Hematopoietic multipotent progenitor cell treated with erythropoietin and hydrocortisone succinate and interleukin-3 and kit ligand, for 6 days (in vitro differentiated cells): ENCODE data around the gene FCGR2B.
"Not testable (repeated sequence)": the region's sequence is repeated elsewhere in the genome, so short reads cannot be mapped to it uniquely, and the experiment has no call there.

Experiments
- DNase-seq: peaks from one replicate; pipeline ENCODE4 v3.0.0-alpha.2; 2015

The FCGR2B gene

DNA sequence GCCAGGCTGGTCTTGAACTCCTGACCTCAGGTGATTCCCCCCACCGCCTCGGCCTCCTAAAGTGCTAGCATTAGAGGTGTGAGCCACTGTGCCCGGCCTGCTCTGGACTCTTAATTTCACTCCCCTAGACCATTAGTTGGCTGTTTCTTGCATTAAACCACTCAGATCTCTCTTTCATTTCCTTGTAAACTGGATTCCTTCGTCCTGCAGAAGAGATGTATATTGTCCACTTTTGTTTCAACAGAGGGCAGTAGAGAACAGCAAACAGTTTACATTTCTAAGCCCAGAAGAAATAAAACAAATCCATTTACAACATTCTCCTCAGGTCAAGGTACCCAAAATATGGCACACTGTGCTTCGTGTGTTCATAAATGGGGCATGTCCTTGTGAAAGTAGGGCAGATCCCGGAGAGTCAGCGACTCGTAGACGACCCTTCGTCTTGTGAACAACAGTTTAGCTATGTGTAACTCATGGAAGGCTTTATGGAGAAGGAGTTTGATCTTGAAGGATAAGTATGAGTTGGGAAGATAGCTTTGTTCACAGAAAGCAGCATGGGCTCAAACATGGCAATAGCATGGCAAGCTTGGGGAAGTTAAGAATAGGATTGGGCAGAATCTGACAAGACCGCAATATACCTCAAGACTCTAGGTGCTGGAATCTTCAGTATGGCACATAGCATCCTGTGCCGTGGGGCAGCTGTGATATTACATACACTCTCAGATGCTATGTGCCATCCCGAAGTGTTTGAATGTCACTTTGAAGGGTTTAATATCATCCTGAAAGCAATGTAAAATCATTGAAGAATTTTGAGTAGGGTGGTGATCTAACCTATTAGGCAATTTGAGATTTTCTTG lies 15.2 kb upstream of the FCGR2B start:
- DNase-seq = peak; percentile 68

DNA sequence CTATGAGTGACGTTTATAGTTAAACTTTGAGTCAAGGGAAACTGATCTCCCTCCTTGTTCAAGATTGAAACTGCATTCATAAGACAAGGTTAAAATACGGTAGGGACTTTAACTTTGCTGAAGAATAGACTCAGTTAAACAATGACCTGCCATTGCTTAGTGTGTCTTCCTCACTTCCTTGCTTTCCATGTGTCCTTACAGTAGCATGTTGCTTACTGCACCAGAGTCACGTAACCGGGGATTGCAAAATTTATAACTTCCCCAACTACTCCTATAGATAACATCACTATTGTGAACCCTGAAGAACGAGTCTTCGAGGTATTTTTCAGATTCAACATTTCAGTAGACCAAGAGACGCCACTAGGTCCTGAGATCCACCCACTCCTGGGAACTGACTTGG lies 9.4 kb upstream of the FCGR2B start:
- not testable (repeated sequence) for DNase-seq

DNA sequence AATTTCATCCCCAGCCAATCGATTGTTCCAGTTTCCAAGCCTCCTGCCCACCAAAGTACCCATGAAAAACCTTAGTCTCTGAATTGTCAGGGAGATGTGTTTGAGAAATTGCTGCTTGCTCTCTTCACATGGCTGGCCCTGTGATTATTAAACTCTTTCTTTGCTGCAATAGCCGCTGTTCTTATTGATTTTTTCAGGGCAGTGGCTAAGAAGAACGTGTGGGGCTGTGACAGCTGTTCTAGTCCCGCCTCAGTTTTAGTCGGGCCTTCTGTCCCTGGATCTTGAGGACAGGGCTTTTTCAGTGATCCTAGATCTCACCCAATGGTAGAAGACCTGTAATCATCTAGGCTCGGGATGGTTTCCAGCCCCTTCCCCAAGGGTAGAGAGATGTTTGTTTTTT lies 9.0 kb upstream of the FCGR2B start:
- not testable (repeated sequence) for DNase-seq

DNA sequence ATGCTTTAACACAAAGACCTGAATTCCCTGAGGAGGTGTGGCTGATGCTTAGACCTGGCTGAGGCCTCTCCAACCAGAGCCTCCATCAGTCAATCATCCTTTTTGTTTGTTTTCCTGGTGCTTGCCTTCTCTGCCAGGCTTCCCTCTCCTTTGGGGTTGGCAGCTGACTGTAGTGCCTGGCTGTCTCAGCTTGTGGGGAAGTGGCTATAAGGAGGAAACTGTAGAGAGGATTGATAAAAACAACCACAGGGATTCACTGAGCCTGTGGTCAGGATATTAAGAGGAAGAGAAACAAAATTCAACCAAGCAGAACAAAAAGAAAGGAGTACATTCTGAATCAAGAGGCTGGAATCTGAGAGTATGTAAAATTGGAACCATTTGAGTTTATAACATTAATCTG lies 4.4 kb upstream of the FCGR2B start:
- not testable (repeated sequence) for DNase-seq

DNA sequence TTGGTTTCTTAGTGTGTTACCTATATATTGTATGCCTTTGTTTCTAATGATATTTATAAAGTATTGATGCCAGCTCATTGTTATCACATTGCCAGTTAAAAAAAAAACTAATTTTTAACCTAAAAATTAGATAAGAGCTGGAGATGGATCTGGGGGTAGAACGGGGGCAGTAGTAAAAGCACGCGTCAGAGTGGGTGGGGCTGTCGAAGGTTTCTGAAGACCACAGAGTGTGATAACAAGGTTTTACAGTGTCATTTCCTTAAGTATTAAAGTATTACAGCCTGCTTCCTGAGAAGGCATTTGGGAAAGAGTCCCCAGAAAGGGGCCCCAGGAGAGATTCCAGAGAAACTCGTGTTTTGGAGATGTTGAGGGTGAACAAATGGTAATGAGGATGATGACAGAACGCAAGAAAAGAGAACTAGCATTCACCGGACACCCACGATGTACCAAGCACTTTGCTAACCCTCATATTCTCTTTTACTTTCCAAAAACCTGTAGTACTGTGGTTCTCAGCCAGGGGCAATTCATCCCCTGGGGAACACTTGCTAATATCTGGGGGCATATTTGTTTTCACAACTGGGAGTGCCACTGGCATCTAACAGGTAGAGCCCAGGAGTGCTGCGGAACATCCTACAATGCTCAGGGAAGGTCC lies 1.2 kb upstream of the FCGR2B start:
- not testable (repeated sequence) for DNase-seq

DNA sequence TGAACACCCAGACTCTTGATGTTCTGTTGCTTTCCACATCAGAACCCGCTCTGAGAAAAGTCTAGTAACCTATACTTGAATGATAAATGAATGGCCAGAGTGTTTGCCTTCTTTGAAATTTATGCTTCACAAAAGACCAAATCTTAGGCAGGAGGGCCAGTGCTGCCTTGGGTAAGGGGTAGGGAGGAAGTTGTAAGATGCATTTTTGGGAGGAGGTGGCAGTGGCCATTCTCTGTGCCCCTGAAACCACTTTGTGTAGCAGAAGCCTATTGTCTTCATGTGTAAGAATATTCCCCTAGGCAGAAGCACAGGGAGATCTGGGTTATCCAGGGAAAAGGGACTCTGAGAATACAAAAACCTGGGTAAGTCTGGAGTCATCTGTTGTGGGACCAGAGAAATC lies 626 bp downstream of the FCGR2B start:
- DNase-seq = not testable (repeated sequence)

DNA sequence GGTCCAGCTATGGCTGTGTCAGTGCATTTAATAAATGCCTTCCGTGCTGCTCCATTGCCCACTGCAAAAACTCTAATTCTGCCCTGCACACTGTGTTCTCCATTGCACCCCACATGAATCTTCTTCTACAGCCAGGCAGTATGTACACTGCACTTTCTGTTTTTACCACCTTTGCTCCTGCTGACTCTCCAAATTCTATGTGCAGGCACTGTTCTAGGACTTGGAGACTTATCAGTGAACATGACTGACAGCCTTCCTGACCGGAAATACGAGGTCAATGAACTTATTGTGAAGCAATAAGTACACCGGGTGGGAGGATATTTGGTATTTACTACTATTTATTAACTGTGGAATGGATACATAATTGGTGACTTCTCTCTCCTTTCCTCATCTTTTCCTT lies 1.7 kb downstream of the FCGR2B start:
- not testable (repeated sequence) for DNase-seq

DNA sequence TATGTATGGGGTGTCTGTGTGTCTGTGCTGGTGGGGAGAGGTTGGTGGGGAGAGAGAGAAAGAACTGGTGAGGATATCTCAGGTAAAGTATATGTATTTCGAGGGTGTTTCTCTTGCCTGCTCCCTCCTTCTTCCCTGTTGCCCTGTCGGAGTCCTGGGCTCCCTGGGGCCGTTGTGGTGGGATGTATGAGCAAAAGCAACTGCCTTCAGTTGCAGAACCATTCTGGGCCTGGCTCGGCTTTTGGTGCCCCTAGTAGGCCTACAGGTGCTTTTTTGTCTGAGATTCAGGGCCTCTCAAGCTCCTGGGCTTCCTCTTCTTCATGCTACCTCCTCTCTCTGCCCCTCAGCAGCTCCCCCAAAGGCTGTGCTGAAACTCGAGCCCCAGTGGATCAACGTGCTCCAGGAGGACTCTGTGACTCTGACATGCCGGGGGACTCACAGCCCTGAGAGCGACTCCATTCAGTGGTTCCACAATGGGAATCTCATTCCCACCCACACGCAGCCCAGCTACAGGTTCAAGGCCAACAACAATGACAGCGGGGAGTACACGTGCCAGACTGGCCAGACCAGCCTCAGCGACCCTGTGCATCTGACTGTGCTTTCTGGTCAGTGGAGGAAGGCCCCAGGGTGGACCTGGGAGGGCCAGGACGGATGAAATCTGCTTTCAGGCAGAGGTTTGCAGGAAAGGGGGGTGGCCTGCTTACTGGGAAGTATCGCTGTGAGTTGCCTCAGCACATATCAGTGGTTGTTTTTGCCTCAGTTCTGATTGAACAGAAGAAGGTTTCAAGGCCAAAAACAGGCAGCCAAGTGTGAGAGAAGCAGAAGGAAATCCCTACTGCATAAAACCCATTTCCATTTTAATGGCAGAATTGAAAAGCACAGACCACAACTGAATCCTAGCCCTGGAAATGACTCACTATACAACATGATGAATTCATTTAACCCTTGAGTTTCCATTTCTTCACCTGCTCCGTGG lies 8.4 kb downstream of the FCGR2B start:
- DNase-seq = not testable (repeated sequence)

DNA sequence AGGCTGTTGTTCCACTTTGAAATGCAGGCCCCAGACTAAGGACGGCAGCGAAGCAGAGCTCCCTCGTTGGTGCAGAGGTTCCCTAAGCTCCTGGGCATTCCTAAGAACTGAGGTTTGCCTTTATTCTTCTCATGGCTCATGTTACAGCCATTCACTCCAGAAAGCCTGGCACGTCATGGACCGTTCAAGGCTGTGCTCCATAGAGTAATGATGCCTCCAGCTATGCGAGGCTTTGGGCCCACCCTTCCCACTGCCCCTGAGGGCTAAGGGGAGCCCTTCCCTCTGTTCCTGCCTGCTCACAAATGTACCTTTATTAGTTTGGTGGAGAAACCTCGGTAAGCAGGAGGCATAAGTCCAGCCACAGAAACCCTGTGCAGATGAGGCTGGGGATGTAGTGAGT lies 10.5 kb downstream of the FCGR2B start:
- not testable (repeated sequence) for DNase-seq

DNA sequence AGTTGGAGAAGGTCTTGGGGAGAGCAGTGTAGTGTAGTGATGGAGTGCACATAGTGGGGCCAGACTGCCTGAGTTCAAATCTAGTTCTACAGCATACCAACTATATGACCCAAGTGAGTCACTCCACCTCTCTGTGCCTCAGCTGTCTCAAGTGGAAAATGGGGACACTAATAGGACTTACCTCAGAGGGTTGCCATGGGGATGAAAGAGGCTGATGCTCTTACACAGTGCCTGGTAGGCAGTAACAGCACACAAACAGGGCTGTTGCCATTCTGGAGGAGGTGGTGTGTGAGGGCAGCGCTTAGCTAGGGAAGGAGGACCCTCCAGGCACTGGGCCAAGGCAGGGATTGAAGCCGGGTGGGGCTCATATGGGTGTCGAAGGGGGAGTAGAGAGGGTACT lies 11.5 kb downstream of the FCGR2B start:
- DNase-seq = not testable (repeated sequence)

DNA sequence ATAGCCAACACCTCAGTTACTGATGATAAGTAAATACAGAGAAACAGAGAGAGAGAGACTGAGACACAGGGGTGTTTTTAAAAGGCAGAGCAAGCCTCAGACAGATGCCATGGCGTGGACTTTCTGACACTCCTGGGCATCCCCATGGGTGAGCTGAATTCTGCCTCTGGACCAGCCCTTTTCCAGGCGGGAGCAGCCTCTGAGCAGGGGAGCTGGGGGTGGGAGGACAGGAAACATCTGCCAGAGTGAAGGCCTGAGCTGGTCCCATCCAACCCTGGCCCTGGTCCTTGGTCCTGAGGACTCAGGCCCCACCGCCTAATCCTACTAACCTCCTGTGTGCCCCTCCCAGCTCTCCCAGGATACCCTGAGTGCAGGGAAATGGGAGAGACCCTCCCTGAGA lies 12.0 kb downstream of the FCGR2B start:
- not testable (repeated sequence) for DNase-seq

DNA sequence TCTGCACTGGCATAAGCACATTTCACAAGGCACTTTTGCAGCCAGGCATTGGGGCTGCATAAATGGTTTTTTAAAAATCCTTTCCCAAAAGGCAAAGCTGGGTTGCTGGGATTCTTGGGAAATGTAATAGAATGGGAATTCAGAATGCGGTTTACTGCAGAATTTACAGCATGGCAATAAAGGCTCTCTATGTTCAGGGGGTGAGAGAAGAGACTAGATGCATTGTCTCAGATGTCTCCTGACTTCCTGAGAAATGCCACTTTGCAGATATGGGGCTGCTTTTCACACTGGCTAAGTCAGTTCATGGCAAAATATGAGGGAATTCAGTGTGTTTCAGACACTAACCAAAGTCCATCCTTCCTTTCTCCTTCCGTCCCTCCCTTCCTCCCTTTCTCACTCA lies 13.5 kb downstream of the FCGR2B start:
- no peak for DNase-seq

DNA sequence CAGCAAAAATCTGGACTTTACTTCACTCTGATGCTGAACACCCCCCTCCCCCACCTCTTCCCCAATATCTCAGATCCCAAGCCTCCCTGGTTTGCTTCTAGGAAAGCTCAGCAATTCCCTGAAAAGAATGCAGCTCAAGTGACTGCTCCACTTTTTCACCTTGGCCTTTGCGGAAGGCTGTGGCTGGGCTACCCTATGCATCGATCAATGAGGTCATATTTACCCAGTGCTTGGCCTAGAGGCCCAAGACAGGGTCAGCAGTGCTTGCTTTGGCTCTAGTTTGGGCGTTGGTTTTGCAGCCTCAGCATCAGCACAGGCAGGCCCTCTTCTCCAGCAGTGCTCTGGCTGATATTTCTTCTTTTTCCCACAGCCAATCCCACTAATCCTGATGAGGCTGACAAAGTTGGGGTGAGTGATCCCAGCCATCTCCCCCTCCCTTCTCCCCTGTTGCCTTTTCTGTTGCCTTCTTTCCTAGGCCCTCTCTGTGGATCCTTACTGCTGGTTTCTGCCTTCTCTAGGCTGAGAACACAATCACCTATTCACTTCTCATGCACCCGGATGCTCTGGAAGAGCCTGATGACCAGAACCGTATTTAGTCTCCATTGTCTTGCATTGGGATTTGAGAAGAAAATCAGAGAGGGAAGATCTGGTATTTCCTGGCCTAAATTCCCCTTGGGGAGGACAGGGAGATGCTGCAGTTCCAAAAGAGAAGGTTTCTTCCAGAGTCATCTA lies 14.2 kb downstream of the FCGR2B start:
- DNase-seq = no peak

DNA sequence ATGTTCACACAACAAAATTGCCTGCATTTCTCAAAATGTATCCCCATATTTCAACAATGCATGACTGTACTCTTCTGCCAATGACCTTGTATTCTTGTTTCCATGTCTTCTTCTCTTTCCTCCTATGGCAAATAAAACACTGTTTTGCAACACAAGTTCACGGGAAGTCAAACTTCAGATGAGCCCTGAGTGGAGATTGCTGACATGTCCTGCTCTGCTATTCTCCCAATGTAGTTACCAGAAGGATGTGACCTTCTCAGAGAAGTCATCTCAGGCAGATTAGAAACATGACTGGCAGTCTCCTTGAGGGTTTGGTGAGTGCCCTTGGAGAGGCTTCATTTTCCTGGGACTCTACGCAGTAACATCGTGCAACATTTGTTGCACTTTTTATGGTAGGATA lies 15.6 kb downstream of the FCGR2B start:
- DNase-seq = no peak

DNA sequence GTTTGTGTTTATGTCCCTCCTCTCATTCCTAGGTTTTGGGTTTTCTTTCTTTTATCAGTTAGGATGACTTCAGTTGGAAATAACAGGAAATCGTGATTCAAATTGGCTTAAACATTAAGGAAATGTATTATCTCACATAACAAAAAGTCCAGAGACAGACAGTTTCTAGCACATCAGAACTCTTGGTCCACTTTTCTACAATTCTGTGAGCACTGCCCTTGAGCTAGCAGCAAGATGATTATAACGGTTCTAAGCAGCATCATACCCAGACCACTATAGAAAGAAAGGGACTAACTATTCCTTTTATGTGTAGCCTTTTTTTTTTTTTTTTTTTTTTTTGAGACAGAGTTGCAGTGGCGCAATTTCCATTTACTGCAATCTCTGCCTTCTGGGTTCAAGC lies 18.9 kb downstream of the FCGR2B start:
- DNase-seq = no peak

DNA sequence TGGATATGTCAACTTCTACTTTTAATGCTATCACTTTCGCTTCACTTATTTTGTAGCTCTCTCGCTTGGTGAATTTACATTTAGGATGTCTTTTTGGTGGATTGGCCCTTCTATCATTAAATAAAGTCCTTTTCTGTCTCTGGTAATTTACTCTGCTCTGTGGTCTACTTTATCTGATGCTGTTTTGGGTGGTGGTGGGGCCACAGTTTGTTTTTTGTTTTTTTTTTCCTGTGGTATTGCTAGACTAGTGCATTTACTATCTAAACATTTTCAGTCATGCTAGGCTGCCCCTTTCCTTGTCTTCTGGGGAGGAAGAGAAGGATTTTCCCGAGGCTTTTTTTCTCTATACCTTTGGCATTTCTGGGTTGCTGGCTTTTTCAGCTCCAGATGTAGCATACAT lies 26.0 kb downstream of the FCGR2B start:
- peak; percentile 58 for DNase-seq

DNA sequence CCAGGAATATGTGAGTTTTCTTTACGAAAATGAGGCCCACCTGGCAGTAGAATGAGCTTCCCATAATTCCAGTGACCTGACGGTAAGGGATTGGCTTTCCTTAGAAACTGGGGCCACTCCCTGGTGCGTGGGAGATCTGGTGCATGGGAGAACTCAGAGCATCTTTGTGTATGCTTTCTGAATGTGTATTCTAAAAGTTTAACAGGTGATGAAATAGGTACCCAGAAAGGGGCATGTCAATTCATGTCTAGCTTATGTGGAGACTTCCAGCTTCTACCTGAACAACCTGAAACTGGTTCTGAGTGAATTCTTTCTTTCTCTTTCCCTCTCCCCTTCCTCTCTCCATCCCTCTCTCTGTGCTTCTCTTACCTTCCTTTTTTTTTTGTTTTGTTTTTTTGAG lies 28.9 kb downstream of the FCGR2B start:
- no peak for DNase-seq

DNA sequence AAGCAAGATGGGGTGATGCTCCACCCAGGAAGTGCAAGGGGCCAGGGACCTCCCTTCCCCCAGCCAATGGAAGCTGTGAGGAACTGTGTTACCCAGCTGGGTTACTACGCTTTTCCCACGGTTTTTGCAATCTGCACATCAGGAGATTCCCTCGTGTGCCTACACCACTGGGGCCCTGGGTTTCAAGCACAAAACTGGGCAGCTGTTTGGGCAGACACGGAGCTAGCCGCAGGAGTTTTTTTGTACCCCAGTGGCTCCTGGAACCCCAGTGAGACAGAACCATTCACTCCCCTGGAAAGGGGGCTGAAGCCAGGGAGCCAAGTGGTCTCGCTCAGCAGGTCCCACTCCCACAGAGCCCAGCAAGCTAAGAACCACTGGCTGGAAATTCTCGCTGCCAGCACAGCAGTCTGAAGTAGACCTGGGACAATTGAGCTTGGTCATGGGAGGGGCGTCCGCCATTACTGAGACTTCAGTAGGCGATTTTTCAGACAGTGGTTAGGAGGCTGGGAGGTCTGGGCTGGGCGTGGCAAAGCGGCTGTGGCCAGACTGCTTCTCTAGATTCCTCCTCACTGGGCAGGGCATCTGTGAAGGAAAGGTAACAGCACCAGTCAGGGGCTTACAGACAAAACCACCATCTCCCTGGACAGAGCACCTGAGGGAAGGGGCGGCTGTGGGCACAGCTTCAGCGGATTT lies 30.2 kb downstream of the FCGR2B start:
- DNase-seq = peak; percentile 15

DNA sequence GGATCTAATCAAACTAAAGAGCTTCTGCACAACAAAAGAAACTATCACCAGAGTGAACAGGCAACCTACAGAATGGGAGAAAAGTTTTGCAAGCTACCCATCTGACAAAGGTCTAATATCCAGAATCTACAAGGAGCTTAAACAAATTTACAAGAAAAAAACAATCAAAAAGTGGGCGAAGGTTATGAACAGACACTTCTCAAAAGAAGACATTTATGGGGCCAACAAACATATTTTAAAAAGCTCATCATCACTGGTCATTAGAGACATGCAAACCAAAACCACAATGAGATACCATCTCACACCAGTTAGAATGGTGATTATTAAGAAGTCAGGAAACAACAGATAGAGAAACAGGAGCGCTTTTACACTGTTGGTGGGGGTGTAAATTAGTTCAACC lies 35.4 kb downstream of the FCGR2B start:
- not testable (repeated sequence) for DNase-seq

DNA sequence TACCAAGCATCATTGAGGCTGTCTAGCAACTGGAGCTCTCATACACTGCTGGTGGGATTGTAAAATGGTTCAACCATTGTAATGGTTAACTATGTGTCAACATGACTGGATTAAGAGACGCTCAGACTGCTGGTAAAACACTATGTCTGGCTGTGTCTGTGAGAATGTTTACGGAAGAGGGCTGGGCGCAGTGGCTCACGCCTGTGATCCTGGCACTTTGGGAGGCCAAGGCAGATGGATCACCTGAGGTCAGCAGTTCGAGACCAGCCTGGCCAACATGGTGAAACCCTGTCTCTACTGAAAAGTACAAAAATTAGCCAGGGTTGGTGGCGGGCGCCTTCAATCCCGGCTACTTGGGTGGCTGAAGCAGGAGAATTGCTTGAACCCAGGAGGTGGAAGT lies 39.3 kb downstream of the FCGR2B start:
- DNase-seq = no peak

DNA sequence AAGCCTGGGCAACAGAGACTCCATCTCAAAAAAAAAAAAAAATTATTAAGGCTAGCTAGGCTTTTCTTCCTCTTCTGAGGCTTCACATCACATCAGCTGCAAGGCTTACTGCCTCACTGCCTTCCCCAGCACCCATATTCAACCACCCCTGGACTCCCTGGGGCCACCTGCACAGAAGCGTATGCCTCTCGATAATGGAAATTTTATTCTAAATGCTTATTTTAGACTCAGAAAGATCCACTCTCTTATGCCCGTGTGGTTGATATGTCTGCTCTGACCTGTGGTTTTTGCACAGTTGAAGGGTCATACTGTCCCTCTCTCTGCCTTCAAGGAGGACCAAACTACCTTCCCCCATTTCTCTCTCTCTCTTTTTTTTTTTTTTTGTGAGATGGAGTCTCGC lies 42.6 kb downstream of the FCGR2B start:
- DNase-seq = no peak

DNA sequence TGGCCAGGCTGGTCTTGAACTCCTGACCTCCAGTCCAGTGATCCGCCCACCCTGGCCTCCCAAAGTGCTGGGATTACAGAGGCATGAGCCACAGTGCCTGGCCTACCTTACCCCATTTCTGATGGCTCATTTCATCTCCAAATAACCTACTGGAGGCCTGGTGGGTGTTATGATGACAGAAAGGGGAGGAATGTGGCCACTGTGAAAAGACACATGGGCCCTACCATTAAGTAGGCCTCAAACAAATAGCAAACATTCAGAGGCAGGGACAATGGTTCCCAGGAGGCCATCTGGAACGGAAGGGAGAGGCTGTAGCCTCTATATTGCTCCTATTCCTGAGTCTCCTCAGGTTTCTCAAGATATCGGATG lies 43.2 kb downstream of the FCGR2B start:
- no peak for DNase-seq
